Activated CD4-positive, alpha-beta T cell treated with anti-CD3 and anti-CD28 coated beads for 24 hours (primary cell): ENCODE data around the gene PXT1.
"Not testable (repeated sequence)": the region's sequence is repeated elsewhere in the genome, so short reads cannot be mapped to it uniquely, and the experiment has no call there.

Experiments
- DNase-seq, 2 donors: peaks; one replicate each; pipeline ENCODE4 v3.0.0-alpha.2; 2020; ENCODE audit warnings: low read depth in 2 of 2

PXT1 gene

DNA sequence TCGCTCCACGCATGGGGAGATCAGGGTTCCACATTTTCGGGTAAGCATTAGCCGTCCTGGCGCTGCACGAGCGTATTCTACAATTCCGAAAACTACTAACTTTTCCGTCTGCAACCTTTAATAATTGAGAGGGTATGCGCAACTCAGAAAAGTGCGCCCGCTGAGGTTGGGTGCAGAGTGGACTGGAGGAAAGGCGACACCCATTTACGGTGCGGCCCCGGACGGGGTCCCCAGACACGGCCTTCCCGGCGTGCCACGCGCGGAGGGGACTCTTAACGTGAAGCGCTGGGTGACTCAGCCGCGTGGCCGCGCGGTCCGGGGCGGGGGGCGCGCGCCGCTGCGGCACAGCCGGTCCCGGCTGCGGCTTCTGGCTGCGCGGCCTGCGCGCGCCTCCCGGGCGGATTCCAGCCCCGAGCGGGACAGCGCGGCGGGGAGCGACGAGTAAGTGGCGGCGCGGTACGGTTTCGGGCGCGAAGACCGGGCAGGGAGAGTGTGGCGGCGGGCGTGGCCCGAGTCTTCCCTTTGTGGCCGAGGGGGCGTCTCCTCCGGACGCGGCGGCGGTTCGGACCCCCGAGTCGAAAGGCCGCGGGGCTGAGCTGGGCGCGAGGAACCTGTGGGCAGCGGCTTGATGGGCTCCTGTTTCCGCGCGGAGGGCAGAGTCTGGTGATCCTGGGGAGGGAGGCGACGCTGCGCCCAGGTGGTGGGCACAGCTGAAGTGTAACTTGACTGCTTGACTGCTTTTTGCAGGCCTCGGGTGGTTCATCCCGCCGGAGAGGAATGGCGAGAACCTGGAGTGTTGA is at the start of gene PXT1, which contains the start of gene KCTD20:
Gene PXT1, minus strand, starts transcription at position 184 of the 800 bp plus-strand sequence. CDS start 16,772 bp downstream, outside the sequence.
Gene KCTD20, plus strand, starts transcription at position 330 of the 800 bp plus-strand sequence. CDS start 27,098 bp downstream, outside the sequence.
- DNase-seq: peak; percentile 70 to 82

DNA sequence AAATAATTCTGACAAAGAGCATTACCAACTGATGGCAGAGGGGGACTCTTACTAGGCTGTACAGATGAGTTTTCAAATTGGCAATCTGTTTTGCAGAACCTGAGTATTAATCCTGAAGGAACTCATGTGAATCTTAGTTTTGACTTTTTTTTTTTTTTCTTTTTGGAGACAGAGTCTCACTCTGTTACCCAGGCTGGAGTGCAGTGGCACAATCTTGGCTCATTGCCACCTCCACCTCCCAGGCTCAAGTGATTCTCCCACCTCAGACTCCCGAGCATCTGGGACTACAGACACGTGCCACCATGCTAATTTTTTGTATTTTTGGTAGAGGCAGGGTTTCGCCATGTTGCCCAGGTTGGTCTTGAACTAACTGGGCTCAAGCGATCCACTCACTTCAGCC is 49.4 kb upstream of the PXT1 start:
- DNase-seq: no peak

DNA sequence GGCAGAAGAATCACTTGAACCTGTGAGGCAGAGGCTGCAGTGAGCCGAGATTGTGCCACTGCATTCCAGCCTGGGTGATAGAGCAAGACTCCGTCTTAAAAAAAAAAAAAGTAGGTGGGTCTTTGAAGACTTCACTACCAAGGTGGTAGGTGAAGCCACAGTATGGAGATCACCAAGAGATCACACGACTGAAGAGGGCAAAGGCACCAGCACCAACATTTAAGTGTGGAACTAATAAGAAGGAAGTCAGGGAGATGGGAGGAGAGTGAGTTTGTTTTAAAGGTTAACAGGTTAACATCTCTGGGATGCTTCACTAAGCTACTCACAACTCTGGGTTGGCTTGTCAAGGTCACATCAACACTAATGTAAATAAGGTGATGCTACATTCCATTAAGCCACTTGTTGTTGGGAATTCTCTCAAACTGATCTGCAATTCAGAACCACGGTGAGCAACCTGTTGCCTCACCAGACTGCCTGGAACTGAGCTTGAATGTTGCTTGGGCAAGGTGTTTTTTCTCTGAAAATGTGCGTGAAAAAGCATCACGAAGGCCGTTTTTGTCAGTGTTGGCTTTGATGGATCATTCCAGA is 48.8 kb upstream of the PXT1 start:
- DNase-seq: no peak

GRCh38 chr6:36489426-36489825 is 46.8 kb upstream of the PXT1 start:
- no peak for DNase-seq

DNA sequence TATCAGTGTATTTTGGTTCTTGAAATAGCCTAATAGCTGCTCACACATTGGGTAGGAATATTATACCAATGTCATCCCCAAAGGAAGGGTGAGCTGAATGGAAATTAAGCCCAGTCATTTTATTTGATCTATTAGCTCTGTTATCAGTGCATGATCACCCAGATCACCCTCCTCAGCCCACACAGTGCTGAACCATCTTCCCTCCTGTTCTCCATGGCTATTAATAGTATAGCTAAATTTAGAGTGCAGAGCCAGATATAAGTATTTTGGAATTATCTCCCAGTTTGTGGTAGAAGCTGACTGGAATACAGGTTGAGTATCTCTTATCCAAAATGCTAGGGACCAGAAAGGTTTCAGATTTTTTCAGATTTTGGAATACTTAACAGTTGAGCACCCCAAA is 45.6 kb upstream of the PXT1 start:
- no peak for DNase-seq

DNA sequence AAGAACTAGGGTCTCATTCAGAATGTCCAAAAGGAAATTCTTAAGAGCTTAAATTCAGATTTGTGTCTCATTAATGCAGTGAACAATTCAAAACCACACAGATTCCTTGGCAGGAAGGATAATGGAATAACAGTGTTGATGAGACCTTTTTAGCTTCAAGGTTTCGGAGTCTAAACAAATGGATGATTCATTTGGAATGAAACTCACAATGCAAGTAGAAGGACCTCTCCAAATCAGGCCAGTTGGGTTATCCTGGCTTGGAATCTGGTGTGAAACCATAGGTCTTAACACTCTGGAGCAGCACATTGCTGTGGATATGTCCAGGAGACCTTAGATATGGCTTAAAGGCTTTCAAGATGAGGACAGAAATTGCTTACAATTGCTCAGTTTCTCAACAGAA is 45.0 kb upstream of the PXT1 start:
- no peak for DNase-seq

GRCh38 chr6:36484736-36485135 is 42.1 kb upstream of the PXT1 start:
- no peak for DNase-seq

DNA sequence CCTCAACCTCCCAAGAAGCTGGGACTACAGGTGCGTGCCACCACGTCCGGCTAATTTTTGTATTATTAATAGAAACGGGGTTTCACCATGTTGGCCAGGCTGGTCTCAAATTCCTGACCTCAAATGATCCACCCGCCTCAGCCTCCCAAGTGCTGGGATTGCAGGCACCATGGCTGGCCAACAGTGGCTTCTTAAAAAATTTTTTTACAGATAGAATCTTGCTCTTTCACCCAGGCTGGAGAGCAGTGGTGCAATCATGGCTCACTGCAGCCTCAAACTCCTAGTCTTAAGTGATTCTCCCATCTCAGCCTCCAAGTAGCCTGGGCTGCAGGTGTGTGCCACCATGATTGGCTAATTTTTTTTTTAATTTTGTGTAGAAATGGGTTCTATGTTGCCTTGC is 40.7 kb upstream of the PXT1 start:
- not testable (repeated sequence) for DNase-seq

- DNase-seq: no peak
Observed at GRCh38 chr6:36479256-36479655, 36.6 kb upstream of the PXT1 start.

DNA sequence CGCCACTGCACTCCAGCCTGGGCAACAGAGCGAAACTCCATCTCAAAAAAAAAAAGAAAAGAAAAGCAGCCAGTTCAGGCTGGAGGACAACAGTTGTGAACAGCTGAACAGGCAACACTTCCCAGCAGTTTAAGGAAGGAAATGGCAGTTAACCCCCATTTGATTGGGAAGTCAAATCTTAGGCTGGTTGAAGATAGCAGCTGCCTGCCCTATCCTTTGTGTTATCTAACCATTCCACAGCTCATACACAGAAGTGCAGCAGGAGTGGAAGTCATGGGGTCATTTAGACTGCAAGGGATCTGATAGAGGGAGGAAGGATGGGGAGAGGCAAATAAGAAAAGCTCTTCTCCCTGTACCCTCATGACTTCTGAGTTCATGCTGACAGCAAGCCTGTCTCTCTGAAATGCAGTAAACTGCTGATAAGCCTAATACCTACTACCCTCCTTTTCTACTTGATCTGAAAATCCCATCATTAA is 35.4 kb upstream of the PXT1 start:
- DNase-seq: no peak

DNA sequence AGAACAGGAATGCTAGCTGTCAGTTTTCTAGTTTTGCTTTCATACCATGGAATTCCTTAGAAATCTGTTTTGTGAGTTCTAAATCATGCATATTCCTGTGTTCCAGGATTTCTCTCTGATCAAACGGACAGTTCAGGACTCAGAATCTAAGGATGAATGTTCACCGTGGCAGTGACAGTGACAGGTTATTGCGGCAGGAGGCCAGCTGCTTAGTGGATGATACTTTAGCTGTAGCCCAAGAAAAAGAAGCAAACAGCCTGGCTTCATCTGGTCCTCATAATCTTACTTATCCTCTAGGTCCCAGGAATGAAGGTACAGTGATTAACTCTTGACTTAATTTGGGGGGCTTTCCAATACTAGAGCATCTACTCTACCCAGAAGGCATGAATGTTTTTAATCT is 27.3 kb upstream of the PXT1 start:
- no peak for DNase-seq

DNA sequence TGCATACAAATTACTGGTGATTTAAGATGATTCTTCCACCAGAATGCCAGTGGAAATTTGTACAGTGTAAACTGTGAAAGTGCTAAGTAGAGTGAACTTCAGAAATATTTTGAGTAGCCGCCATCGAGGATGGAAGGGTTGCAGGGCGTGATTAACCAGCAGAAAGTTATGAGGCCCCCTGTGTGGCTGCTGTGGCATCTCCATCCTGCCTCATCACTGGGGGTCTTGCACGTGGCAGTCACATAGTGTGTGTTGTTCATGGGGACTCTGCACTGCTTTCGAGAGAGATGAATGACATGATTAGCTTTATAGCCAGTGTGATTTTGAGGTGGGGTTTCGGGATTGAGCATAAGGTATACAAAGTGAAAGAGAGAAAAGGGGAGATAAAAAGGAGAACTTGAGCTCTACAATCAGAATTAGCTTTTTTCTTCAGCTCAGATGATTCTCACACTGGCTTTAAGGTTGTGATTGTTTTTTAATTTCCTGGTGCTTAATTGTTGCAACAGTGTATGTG is 26.6 kb upstream of the PXT1 start:
- DNase-seq: no peak

DNA sequence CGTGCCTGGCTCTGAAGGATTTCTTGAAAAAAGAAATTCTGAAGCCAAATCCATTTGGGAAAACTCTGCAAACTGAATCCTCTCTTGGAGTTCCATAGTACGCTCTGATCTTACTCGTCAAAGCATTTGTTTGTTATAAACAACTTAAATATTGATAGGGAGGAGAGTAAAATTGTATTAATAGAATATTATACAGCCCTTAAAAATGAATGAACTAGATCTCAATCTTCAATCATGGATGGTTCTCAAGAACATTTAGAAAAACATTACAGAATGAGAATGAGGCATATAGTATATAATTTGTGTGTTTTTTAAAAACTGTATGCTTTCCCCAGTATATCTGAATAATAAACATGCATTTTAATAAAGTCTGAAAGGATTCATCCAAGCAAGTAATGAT is 25.0 kb upstream of the PXT1 start:
- no peak for DNase-seq

- no peak for DNase-seq
Observed at GRCh38 chr6:36464233-36464632, 21.6 kb upstream of the PXT1 start.

DNA sequence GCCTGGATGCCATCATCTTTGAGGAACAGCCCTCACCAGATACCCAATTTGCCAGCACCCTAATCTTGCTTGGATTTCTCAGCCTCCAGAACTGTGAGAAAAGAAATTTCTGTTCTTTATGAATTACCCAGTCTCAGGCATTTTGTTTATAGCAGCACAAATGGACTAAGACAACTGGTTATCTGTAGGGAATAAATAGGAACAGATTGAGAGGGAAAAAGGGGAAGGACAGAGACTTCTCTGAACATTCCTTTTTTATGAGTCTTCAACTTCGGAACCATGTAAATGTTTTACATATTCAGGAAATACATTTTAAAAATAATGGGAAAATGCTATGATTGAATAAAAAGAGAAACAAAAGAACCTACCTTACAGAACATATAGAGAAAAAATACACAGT is 21.0 kb upstream of the PXT1 start:
- no peak for DNase-seq

- DNase-seq: no peak
Observed at GRCh38 chr6:36461646-36462045, 19.0 kb upstream of the PXT1 start.

DNA sequence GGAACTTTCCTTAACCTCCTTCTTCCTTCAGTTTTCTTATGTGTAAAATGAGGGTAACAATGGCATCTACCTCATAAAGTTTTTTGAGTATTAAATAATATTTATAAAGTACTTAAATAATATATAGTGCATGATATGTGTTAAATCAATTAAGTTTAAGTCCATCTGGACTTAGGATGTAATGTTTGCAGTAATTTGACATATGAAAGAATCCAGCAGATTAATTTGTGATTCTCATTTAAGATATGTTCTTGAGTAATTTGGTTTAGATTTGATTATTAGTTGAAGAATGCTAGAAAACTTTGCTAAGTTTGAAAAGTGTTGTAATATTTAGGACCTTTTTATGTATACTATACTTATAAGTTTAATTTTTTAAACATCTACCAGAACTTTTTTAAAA is 18.3 kb upstream of the PXT1 start:
- DNase-seq: no peak

DNA sequence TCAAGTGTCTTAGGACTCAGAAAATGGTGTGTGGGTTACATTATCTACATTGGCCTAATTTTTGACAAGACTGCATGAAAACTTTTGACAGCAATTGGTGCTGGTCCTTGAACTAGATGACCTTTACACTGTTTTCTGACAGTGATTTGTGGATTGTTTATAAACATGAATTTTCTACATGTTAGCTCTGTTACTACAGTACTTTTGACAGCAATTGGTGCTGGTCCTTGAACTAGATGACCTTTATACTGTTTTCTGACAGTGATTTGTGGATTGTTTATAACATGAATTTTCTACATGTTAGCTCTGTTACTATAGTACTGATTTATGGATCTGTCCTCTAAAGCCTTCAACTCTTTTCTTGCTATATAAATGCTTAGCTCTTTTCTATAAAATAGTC is 16.8 kb upstream of the PXT1 start:
- no peak for DNase-seq

GRCh38 chr6:36455486-36456027 is 12.9 kb upstream of the PXT1 start:
- no peak for DNase-seq

- DNase-seq: not testable (repeated sequence)
Observed at GRCh38 chr6:36452897-36453296, 10.2 kb upstream of the PXT1 start.

DNA sequence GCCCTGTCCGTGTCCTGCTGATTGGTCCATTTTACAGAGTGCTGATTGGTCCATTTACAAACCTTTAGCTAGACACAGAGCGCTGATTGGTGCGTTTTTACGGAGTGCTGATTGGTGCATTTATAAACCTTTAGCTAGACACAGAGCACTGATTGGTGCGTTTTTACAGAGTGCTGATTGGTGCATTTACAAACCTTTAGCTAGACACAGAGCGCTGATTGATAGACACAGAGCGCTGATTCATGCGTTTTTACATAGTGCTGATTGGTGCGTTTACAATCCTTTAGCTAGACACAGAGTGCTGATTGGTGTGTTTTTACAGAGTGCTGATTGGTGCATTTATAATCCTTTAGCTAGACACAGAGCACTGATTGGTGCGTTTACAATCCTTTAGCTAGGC is 6.5 kb upstream of the PXT1 start:
- not testable (repeated sequence) for DNase-seq

- DNase-seq: no peak
Observed at GRCh38 chr6:36445621-36446020, 3.0 kb upstream of the PXT1 start.

- no peak for DNase-seq
Observed at GRCh38 chr6:36444470-36444869, 1.8 kb upstream of the PXT1 start.
